Suprapubic skin (tissue), 3 donors: ENCODE data around the gene VEGFA.

Experiments used
- CTCF ChIP-seq, 2 donors: fragments of 200-600 bp in 1 of 2; fragments of 450-650 bp in 1 of 2; sonication (generic) in 1 of 2; IDR thresholded peaks; one replicate each; pipeline ENCODE4 v1.5.1; 2016 to 2019; ENCODE audit warnings: antibody characterized with exemption in 2 of 2, mild to moderate bottlenecking in 1 of 2, moderate library complexity in 1 of 2
- EP300 ChIP-seq: sonication (generic); formaldehyde crosslinking; IDR thresholded peaks from one replicate; pipeline ENCODE4 v1.6.1; 2017; ENCODE audit warnings: antibody characterized with exemption

GRCh38 chr6:43820486-43820885 lies 50.5 kb downstream of the VEGFA start:
- TF ChIP-seq CTCF (IDR thresholded peaks at IDR 0.05) = no peak
- no peak for TF ChIP-seq EP300
